ENCODE measurements around the gene CAMKK1.
"Not testable (repeated sequence)": the region's sequence is repeated elsewhere in the genome, so short reads cannot be mapped to it uniquely, and the experiment has no call there.

CAMKK1 gene

DNA sequence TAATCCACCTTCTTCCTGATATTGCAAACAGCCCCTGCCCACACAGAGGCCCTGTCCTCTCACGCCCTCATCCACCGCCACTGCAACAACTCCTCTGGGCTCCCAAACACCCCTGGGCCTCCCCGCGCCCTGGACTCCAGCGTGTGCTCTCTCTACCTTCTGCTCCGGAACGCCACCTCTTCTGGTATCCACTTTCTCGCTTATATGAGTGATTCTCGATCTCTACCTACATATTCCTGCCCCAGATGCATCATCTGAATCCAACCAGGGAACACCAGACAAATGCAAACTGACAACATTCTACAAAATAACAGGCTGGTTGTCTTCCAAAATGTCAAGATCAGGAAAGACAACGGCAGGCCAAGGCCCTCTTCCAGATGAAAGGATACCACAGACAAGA is 19.0 kb downstream of the CAMKK1 start:
- DNase-seq: no peak

DNA sequence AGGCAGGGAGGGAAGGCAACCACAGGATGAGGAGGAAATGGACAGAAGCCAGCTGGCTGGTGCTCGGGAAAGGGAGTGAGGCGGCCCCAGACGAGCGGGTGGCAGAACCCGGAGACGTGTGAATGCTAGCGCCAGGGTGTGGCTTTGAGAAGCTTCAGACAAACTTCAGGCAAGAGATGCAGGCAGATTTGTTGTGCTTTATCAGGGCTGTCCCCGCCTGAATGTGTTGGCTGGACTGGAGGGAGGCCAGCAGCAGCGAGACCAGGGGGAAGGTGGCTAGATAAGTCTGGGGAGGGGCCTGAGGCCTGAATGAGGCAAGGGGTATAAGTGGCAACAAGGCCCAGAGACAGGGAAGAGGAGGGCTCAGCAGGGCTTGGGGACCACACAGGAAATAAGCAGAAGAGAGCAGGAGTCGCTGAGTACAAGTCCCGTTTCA is 22.0 kb downstream of the CAMKK1 start:
- DNase-seq: peak; percentile 14

DNA sequence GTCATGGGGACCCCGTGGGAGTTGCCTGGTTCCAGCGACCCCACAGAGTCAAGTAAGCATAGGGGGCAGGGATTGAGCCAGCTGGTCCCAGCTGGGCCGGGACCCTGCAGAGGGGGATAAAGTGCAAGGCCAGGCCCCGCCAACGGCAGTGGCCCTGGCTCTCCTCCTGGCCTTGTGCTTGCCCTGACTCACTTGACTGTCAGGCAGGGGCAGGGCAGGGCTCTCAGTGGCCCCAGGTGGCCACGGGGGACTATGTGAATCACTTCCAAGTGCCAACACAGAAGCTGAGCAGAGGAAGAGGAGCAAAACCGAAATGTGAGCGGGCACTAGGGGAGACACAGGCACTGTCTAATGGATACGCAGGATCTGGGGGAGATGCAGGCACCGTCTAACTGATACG is 25.2 kb downstream of the CAMKK1 start:
- DNase-seq: no peak

DNA sequence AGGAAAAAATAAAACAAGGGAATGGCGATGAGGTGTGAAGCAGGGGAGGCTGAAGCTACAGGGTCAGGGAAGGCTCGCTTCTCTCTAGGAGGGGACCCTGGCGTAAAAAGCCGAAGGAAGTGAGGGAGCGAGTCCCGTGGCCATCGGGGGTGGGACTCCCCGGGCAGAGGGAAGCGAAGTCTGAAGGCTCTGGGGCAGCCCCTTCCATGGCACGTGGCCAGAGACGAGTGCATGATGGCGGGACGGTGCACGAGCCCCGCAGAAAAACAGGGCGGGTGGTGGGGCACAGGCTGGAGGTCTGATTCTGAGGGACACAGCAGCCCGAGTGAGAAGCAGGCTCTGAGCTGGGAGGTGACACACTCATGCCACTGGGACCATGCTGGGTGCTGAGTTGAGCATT is 25.7 kb downstream of the CAMKK1 start:
- DNase-seq: no peak

DNA sequence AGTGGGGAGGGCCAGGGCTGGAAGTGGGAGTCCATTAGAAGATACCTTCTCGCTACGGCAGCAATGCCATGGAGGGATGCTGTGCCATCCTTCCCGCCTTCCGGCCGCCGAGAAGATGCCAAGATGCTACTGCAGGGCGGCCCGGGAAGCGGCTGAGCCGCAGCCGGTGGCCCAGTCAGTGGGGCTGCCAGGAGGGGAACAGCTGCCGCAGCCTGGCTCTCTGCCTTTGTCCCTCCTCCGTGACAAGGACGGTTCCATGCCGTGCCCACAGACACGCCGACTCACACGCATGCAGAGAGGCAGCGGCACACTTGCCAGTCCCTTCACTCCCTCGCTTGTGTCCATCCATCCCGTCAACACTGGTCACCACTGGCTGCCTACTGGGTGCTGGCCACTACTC is 26.6 kb downstream of the CAMKK1 start:
- DNase-seq: no peak

DNA sequence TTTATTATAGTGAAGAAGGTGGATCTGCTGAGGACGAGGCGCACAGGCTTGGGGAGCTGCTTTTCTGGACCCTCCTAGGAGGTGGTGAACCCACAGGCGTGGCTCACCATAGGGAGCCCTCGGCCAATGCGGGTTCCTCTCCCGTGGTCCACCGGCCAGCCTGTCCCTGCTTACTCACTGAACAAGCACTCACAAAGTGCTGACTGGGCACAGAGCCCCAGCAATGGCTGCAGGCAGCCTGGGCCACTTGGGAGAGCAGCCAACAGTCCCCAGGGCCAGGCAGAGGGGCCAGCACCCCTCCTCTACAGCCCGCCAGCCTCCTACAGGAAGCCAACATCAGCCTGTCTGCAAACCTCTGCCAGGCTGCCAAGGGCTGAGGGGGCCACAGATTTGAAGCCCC is 27.7 kb downstream of the CAMKK1 start:
- DNase-seq: no peak

DNA sequence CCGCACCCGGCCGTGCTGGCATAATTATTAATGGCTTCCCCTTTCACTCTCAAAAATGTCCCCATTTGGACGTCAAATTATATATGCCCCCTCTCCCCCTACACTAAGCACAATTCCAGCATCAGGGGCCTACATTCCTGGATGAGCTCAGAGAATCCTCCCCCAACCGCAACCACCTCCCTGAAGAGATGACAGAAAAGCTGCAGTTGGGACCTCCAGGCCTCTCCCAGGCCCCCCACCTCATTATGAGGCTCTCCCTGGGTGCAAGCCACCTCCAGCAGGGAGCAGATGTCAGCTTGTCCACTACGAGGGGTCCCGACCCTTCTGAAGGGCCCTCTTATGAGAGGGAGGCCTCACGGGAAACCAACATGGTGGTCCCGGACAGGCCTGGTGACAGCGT is 28.3 kb downstream of the CAMKK1 start:
- no peak for DNase-seq

DNA sequence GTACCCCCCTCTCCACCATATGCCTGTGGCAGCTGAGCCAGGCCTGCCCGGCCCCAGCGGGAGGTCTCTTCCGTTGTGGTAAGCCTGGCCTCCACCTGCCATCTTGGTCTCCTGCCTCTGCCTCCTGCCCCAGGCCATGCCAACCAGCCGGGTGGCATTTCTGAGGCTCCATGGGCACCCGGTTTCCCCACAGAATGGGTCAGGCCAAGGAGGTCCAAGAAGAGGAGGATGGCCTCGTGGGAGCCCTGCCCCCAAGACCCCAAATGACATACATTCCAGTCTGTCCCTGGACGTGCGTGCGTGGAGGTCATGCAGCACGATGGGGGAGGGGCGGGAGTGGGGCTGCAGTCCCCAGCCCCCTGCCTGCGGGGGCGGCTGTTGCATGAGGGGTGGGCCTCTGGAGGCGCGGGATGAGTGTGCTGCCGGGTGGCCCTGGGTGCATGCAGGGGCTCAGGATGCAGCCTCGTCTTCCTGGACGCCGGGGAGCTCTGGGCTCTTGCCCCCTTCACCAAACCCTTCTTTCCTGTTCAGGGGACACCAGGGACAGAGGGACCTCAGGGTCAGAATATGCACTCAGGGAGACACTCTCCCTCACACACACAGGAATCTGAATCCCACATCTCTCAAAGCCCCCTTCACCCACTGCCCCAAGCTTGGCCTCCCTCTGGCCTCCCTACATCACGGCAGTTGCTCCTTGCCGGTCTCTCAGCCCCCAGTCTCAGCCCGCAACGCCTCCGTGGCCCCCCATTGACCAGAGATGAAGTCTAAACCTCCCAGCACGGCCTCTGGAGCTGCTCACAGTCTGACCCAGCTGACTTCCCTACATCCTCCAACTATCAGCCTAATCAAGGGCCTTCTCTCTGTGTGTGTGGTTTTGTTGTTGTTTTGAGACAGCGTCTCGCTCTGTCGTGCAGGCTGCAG is 30.8 kb downstream of the CAMKK1 start:
- DNase-seq: no peak

DNA sequence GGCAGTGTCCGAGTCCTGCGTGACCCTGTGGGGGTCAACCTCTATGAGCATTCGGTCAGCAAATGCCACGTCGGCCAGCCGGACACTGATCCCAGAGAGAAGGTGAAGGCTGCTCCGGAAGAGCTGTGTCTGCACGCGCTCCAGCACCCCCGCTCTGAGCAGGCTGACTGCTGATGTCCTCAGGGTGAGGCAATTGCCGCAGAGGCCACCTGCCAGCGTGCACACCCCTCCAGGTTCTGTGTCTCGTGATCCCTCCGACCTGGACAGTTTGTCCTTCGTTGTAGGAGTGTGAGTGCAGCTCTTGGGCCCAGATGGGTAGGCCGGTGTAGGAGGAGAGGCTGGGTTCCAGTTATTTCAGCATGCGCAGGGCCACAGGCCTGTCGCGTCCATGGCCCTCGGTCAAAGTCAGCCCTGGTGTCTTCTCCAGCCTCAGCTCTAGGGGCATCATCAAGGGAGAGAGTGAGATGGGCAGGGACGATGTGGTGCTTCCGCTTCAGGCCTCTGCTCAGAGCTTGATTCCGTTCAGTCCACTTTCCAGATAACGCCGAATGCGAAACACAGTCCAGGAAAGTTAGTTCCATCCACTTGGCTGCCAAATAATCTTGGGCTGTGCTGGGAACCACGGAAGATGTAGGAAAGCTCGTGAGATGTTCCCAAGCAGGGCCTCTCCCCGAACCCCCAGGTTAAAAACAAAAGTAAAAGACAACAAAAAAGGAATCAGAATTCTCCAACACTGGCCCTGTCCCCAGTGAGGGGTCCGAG is 31.7 kb downstream of the CAMKK1 start:
- DNase-seq: no peak

DNA sequence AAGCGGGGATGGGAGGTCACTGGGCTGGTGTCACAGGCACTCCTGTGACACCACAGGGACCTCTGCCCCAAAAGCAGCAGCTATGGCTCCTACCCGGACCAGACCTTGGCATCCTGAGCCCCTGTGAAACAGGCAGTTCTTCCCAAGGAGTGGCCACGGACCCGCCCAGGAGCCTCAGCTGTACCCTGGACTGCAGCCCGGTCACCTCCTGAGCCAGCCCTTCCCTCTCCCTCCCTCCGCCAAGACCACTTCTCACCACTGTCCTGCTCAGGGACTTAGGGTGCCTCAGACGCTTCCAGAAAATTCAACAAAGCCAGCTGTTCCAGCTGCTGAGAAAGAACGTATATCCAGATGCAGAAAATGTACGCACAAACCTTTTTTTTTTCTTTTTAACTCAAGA is 32.9 kb downstream of the CAMKK1 start:
- DNase-seq: no peak

DNA sequence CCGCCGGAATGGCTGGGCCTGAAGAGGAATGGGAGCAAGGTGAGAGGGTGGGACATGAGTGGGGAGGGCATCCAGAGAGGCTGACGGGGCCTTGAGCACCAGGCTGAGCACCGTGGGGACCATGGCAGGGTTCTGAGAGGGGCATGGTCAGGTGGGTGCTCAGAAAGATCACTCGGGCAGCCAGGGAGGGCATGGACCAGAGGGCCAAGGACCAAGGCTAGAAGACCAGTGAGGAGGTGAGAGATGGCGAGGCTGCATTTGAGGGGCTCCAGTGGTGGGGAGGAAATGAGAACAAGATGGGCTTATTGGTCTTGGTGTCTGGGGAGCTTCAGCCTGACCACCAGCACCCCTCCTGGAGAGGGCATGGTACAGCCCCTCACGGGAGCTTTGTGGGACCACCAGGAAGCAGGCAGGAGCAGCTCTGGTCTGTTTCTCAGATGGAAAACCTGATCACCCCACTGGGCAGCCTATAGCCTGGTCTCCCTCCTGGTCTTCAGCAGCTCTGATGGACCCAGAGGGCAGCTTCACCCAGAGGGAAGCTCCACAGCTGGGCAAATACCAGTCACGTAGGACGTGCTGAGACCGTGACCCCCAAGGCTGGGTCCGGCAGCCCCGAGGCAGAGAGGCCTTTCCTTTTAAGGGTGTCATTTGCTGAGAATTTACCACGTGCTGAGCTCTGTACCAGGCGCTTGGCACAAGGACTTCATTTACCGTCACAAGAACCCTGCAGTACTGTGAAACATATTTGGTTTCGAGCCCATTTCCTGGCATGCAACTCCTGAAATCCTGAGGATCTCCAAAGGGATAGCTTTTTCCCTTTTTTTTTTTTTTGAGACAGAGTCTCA is 35.4 kb downstream of the CAMKK1 start:
- no peak for DNase-seq

DNA sequence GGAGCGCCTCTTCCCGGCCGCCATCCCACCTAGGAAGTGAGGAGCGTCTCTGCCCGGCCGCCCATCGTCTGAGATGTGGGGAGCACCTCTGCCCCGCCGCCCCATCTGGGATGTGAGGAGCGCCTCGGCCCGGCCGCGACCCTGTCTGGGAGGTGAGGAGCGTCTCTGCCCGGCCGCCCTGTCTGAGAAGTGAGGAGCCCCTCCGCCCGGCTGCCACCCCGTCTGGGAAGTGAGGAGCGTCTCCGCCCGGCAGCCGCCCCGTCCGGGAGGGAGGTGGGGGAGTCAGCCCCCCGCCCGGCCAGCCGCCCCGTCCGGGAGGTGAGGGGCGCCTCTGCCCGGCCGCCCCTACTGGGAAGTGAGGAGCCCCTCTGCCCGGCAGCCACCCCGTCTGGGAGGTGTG is 38.6 kb downstream of the CAMKK1 start:
- DNase-seq: not testable (repeated sequence)

DNA sequence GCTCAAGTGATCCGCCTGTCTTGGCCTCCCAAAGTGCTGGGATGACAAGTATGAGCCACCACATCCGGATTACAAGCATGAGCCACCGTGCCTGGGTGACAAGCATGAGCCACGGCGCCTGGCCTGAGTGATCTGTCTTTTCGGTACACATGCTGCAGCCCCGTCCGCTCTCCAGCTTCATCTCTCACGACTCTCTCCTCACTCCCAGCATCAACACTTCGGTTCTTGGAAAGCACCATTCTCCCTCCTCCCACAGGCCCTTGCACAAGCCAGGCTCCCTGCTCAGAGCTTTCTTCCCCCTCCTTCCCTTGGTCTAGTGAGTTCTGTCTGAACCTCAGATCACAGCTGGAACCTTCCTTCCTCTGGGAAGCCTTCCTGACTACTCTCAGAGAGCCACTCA is 40.3 kb downstream of the CAMKK1 start:
- no peak for DNase-seq

DNA sequence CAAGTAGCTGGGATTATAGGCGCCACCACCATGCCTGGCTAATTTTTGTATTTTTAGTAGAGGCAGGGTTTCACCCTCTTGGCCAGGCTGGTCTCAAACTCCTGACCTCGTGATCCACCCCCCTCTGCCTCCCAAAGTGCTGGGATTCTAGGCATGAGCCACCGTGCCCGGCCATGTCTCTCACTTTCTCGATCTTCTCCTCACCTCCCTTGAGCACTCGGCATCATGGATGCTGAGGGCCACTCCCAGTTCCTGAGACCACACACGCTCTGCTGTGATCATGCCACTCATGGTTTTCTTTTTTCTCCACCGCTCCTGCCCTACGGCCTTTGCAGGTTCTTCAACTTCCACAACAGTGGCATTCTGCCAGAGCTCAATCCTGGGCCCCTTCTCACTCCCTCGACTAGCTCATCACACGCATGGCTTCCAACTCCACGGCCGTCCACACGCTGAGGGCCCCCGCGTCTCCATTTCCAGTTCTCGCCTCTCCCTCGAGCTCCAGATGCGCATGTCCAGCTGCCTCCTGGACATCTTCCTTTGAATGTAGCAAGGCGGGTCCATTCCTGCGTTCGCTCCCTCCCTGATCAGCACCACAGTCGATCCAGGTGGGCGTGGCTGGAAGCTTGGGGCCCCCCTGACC is 41.3 kb downstream of the CAMKK1 start:
- no peak for DNase-seq

DNA sequence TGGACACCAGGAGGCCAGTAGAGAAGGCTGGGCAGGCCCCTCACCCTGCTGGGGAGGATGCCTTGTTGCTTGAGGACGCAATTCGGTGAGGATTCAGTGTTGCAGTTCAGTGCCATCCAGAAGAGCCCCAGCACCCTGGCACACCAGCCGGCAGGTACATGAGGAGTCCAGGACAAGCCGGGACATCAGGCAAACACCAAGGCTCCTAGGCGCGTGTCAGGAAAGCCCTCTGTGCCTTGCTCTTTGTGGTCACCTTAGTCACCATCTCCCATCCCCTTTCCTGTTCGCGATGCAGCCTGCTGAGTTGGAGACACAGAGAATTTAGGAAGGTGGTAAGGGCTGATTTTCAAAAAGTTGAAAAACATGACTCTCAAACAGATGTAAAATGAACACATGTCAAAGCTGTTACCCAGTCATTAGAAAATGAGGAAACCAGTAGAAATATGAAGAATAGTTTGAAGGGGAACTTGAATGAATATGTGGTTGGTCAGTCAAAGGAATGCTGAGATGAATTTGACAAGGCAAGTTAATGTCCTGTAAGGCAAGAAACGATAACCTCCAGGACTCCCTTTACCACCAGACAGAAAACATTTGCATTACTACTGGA is 44.5 kb downstream of the CAMKK1 start:
- no peak for DNase-seq

DNA sequence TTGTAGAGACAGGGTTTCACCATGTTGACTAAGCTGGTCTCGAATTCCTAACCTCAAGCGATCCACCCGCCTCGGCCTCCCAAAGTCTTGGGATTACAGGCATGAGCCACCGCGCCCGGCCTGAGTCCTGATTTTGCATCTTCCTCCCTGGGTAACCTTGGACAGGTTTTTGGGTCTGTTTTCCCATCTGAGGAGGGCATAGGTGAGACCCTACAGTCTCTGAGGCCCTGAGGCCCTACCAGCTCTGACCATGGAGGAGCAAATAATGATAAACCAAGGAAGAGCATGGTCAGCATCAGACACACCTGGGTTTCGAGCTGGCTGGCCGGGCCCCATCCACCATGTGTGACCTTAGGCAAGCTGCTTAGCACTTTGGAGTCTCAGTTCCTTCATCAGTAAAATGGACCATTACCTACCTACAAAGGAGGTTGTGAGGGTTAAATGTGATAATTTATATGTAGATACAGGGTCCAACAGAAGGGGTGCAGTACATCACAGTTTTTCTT is 45.6 kb downstream of the CAMKK1 start:
- DNase-seq: no peak

DNA sequence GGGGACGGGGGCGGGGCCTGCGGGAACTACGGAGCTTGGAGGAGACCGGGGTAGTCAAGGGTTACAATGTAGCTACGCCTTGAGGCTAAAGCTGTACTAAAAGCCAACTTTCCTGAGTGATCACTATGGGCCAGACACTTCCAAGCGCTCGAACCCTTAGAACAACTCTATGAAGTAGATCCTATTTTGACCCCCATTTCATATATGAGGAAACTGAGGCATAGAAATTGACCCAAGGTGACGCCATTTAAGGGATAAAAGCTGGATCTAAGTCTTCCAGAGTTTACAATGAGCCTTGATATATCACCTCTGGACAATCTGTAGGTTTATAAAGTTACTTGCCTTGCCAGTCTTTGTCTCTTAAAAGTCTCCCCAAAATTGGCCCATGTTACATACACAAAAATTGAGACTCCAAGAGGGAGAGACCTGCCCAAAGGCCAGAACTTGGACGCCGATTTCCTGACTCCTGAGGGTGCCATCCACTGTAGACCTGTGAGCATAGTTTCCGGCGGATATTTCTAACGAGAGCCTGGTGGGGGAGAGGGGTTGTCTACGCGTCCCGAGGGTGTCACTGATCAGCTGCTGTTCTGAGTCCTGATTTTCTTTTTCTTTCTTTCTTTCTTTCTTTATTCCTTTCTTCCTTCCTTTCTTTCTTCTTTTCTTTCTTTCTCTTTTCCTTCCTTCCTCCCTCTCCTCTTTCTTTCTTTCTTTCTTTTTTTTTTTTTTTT is 46.3 kb downstream of the CAMKK1 start:
- DNase-seq: no peak

DNA sequence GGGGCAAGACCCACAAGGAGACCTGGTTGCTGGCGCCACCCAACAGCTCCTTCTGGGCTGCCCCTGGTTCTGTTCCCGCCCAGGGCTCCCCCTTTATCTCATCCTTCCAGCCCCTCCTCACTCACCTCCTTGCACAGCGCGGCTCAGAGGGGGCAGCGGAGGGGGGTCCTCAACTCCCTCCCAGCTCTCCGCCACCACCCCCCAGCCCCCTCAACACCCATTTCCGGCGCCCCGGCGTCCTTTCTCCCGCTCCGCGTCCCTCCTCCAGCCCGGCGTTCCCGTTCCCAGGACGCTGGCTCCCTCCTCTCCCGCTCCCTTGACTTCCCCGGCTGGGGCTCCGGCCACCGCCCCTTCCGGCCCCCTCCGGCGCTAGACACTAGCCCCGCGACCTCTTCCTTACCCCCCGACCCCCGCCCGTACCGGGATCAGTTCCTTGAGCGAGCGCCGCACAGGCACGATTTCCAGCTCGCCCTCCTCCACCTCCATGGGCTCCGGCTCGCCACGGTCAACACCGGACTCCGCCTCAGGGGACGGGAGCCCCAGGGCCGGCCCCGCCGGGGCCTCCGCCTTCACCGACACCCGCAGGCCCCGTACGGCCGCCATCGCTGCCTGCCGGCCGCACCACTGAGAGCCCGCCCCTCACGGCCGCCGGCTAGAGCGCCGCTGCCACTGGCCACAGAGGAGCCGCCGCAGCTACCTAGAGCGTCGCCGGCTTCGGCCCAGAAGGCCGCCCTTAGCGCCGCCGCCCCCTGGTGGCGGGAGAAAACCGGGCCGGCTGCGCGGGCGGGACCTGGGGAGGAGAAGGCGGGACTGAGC is 47.0 kb downstream of the CAMKK1 start, which contains the start of gene NCBP3:
NCBP3 (minus strand) TSS at position 626 of the 816 bp plus-strand sequence; CDS start at position 603, 23 bp downstream.
- peak; percentile 93 for DNase-seq

DNA sequence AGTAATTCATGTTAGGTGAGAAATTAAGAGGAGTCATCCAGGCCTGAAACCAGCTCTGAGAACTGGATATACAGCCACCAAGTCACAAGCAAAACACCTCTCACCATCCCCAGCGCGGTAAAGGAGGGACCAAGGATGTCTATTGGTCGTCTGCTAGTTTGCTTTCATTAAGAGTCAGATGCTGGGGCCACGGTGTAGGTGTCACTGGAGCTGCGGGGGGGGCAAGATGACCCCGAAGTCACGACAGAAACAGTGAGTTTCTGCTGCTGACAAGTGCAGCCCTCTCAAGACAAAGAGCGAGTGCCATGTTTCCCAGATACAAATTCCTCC is 47.6 kb downstream of the CAMKK1 start:
- DNase-seq: no peak

DNA sequence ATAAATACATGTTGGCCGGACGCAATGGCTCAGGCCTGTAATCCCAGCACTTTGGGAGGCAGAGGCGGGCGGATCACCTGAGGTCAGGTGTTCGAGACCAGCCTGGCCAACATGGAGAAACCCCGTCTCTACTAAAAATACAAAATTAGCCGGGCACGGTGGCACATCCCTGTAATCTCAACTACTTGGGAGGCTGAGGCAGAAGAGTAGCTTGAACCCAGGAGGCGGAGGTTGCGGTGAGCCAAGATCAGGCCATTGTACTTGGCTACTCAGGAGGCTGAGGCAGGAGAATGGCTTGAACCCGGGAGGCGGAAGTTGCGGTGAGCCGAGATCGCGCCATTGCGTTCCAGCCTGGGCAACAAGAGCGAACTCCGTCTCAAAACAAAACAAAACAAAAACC is 48.3 kb downstream of the CAMKK1 start:
- DNase-seq: not testable (repeated sequence)
